ENCODE results near the gene MMP21.

DNA sequence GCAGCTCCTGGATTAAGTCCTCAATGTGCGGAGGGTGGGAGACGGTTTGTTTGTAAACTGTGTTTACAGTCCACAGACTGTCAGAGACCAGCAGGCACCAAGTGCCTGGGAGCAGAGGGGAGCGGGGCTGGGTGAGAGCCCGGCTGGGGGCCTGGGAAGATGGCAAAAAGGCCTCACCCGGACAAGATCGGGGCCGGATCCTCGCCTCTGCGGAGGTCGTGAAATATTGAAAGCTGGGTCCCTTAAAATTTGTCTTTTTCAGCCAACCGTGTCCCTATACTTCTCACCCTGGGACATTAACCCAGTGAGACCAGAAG lies 2.8 kb downstream of the MMP21 start:
- TF ChIP-seq, protein P1, sequence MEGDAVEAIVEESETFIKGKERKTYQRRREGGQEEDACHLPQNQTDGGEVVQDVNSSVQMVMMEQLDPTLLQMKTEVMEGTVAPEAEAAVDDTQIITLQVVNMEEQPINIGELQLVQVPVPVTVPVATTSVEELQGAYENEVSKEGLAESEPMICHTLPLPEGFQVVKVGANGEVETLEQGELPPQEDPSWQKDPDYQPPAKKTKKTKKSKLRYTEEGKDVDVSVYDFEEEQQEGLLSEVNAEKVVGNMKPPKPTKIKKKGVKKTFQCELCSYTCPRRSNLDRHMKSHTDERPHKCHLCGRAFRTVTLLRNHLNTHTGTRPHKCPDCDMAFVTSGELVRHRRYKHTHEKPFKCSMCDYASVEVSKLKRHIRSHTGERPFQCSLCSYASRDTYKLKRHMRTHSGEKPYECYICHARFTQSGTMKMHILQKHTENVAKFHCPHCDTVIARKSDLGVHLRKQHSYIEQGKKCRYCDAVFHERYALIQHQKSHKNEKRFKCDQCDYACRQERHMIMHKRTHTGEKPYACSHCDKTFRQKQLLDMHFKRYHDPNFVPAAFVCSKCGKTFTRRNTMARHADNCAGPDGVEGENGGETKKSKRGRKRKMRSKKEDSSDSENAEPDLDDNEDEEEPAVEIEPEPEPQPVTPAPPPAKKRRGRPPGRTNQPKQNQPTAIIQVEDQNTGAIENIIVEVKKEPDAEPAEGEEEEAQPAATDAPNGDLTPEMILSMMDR (IDR thresholded peaks at IDR 0.05; ENCODE audit: poor library complexity): no peak
- no peak for TF ChIP-seq EZH2phosphoT487 (IDR thresholded peaks at IDR 0.05; ENCODE audit: low read depth, severe bottlenecking, unreplicated experiment)

Data from hepatocyte (in vitro differentiated cells).